ENCODE data around the gene UBE2V1. TPM values are rescaled to one million over a fixed set of nuclear protein-coding genes. Genes with fewer than 3 reads are reported as not detected.

Gene UBE2V1
- total RNA-seq, 3 donors from 2014 or later: 90.1 to 94.4 (median 94.1) TPM

GRCh38 chr20:50041246-50041873, 71.6 kb downstream of the UBE2V1 start:
- H3K9me3 ChIP-seq: no peaks in the 10 kb centered on the region
- TF ChIP-seq CTCF (IDR thresholded peaks at IDR 0.05): no peak
- DNase-seq (peak in 1 of 3 donors; percentile 40), ATAC-seq (peak; percentile 41)
- no peaks in the 10 kb centered on the region for H3K36me3 ChIP-seq (ENCODE audit: low read depth)
- no peak overlapping the region for H3K4me3 ChIP-seq
- intact Hi-C loops (cut with DNase I, micrococcal nuclease): no loop called here
- no peaks in the 10 kb centered on the region for H3K4me1 ChIP-seq (ENCODE audit: low read depth)

GRCh38 chr20:50040432-50041245, 72.3 kb downstream of the UBE2V1 start:
- no peak for TF ChIP-seq CTCF (IDR thresholded peaks at IDR 0.05)
- no peak for ATAC-seq
- no peak overlapping the region for H3K4me3 ChIP-seq
- H3K4me1 ChIP-seq (ENCODE audit: low read depth): no peaks in the 10 kb centered on the region
- DNase-seq: no peak
- H3K36me3 ChIP-seq (ENCODE audit: low read depth): no peaks in the 10 kb centered on the region
- H3K9me3 ChIP-seq: no peaks in the 10 kb centered on the region
- intact Hi-C loops (cut with DNase I, micrococcal nuclease): no loop called here

DNA sequence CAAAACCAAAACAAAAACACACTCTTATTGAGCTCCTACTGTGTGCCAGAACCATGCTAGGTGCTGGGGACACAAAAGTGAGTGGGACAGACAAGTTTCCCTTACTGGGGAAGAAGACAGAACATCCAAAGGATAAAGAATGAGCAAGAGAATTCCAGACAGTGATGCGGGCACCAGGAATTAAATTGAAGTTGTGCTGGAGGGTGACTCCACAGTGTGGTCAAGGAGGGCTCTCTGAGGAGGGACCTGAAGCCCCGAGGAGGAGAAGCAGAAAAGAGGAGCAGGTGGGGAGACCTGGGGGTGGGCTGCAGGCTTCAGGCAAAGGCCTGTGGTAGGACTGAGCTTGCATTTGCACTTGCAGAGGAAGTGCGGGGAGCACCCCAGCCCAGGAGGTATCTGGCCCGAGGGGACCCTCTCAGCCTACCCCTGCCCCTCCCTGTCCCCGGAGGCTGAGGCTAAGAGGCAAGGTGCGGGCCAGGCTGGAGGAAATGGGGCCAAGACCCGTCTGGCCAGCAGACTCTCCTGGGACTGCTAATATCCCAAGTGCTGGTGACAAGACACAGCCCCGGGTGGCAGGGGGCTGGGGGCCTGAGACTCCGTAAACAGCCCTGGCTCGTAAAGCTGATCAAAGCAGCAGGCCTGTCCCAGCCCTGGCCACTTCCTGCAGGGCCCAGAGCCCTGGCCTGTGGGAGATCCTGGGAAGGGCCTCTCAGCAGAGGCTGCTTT, 73.1 kb downstream of the UBE2V1 start:
- H3K9me3 ChIP-seq: no peaks in the 10 kb centered on the region
- intact Hi-C loops (cut with DNase I, micrococcal nuclease): no loop called here
- no peak for TF ChIP-seq CTCF (IDR thresholded peaks at IDR 0.05)
- no peak overlapping the region for H3K4me3 ChIP-seq
- H3K36me3 ChIP-seq (ENCODE audit: low read depth): no peaks in the 10 kb centered on the region
- ATAC-seq (no peak), DNase-seq (no peak)
- H3K4me1 ChIP-seq (ENCODE audit: low read depth): no peaks in the 10 kb centered on the region

GRCh38 chr20:50038574-50038991, 74.4 kb downstream of the UBE2V1 start:
- no peak overlapping the region for H3K4me3 ChIP-seq
- ATAC-seq (peak; percentile 47), DNase-seq (no peak)
- H3K4me1 ChIP-seq (ENCODE audit: low read depth): no peaks in the 10 kb centered on the region
- no peaks in the 10 kb centered on the region for H3K9me3 ChIP-seq
- no peaks in the 10 kb centered on the region for H3K36me3 ChIP-seq (ENCODE audit: low read depth)
- intact Hi-C loops (cut with DNase I, micrococcal nuclease): no loop called here
- no peak for TF ChIP-seq CTCF (IDR thresholded peaks at IDR 0.05)

DNA sequence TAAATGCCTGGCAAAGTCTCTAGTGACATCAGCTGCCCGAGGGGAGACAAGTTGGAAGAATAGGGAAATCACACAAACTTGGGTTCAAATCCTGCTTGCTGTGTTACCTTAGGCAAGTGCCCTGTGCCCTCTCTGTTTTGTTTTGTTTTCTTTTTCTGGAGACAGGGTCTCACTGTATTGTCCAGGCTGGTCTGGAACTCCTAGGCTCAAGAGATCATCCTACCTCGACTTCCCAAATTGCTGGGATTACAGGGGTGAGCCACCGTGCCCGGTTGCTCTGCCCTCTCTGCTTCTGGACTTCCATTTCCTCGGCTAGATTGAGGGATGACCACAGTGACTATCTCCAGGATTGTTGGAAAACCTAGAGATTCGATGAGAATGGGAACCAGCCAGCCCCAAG, 74.8 kb downstream of the UBE2V1 start:
- ATAC-seq (no peak), DNase-seq (no peak)
- Histone ChIP-seq H3K4me3 (no peak overlapping the region), H3K4me1 (ENCODE audit: low read depth) (no peaks in the 10 kb centered on the region), H3K9me3 (no peaks in the 10 kb centered on the region), H3K36me3 (ENCODE audit: low read depth) (no peaks in the 10 kb centered on the region)
- intact Hi-C loops (cut with DNase I, micrococcal nuclease): no loop called here
- no peak for TF ChIP-seq CTCF (IDR thresholded peaks at IDR 0.05)

Measured in mucosa of descending colon (tissue), 3 donors.